ENCODE results near the gene PHOSPHO1.
"Not testable (repeated sequence)": the region's sequence is repeated elsewhere in the genome, so short reads cannot be mapped to it uniquely, and the experiment has no call there.

Gene PHOSPHO1, protein sequence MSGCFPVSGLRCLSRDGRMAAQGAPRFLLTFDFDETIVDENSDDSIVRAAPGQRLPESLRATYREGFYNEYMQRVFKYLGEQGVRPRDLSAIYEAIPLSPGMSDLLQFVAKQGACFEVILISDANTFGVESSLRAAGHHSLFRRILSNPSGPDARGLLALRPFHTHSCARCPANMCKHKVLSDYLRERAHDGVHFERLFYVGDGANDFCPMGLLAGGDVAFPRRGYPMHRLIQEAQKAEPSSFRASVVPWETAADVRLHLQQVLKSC

DNA sequence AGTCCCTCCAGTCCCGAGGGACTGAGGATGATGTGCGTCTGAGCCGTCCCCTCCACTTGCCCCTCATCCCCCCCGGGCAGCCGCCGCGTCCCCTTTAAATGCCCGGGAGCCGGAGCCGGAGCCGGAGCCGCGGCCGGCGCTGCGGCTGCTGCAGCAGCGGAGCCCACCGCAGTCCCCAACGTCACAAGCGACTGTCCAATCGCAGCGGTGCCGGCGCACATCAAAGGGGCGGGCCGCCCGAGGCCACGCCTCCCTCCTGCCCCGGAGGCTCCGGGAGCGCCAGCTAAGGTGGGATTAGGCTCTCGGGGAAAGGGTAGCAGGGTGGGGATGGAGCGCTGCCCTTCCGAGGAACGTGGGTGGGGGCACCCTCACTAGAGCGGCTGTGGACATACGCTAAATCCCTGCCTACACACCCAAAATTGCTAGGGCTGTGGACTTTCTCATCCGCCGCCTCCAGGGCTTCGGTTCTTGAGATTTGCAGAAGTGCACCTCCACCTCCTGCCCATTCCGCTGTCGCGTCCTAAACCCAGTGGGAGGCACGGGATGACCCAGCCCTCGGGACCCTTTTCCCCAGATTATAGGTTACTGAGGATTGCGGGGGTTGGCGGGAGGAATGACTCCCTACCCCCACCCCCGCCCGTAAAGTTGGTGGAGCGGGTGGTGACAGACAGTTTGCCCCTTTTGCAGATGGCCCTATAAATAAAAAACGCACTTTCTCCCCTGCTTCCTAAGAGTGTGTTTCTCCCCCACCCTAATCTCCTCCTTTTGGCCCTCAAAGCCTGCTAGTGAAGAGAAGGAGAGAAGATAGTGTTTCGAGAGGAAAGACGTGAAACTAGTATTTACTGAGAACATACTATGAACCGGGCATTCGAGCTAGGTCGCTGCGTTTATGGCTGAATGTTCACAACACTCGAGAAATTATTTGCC lies at the start of gene PHOSPHO1:
Gene PHOSPHO1, minus strand, starts transcription at position 152 of the 927 bp plus-strand sequence. CDS start 4,096 bp downstream, outside the sequence.
- DNase-seq (ENCODE audit: low read depth), result peak; percentile 55
- H3K4me3 ChIP-seq (ENCODE audit: low read depth, low read length), result peak within 1 kb of the TSS; percentile 69
- TF ChIP-seq, protein P1, sequence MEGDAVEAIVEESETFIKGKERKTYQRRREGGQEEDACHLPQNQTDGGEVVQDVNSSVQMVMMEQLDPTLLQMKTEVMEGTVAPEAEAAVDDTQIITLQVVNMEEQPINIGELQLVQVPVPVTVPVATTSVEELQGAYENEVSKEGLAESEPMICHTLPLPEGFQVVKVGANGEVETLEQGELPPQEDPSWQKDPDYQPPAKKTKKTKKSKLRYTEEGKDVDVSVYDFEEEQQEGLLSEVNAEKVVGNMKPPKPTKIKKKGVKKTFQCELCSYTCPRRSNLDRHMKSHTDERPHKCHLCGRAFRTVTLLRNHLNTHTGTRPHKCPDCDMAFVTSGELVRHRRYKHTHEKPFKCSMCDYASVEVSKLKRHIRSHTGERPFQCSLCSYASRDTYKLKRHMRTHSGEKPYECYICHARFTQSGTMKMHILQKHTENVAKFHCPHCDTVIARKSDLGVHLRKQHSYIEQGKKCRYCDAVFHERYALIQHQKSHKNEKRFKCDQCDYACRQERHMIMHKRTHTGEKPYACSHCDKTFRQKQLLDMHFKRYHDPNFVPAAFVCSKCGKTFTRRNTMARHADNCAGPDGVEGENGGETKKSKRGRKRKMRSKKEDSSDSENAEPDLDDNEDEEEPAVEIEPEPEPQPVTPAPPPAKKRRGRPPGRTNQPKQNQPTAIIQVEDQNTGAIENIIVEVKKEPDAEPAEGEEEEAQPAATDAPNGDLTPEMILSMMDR (IDR thresholded peaks at IDR 0.05; ENCODE audit: low read depth, low read length, missing control alignments), result no peak
- in situ Hi-C loops (cut with HindIII; ENCODE audit: low sequenced_read_pairs), result no loop called here

DNA sequence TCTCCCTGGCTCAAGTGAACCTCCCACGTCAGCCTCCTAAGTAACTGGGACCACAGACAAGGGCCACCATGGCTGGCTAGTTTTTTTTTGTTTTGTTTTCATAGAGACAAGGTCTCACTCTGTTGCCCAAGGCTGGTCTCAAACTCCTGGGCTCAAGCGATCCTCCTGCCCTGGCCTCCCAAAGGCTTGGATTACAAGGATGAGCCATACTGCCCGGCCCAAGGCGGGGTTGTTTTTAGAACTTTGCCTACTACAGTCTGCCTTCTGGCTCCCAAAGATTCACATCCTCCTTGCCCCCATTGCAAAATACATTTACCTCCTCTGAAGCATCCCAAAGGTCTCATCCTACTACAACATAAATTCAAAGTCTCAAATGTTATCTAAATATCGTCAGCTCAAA lies 49.5 kb upstream of the PHOSPHO1 start:
- no peak for DNase-seq (ENCODE audit: low read depth)
- in situ Hi-C loops (cut with HindIII; ENCODE audit: low sequenced_read_pairs), result no loop called here
- TF ChIP-seq, protein P1 (IDR thresholded peaks at IDR 0.05; ENCODE audit: low read depth, low read length, missing control alignments), result no peak
- H3K4me3 ChIP-seq (ENCODE audit: low read depth, low read length), result no peak overlapping the region

DNA sequence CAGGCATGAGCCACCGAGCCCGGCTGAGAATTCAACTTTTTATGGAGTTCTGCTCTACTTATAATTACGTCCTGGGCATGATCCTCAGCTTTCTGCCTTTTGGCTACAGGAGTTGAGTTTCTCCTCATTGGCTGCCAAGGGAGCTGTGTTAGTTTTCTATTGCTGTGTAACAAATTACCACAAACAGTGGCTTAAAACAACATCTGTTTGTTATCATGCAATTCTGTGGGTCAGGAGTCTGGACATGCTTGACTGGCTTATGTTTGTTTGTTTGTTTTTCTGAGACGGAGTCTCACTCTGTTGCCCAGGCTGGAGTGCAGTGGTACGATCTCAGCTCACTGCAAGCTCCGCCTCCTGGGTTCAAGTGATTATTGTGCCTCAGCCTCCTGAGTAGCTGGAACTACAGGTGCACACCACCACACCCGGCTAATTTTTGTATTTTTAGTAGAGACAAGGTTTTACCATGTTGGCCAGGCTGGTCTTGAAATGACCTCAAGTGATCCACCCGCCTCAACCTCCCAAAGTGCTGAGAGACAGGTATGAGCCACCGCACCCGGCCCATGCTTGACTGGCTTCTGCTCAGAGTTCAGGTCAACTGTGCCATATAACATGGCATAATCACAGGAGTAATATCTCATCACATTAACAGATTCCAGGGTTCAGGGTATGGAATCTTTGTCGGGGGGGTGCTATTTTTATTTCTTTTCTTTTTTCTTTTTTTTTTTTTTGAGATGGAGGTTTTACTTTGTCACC lies 48.9 kb upstream of the PHOSPHO1 start:
- in situ Hi-C loops (cut with HindIII; ENCODE audit: low sequenced_read_pairs); DNase-seq (ENCODE audit: low read depth); H3K4me3 ChIP-seq (ENCODE audit: low read depth, low read length): not testable (repeated sequence)

DNA sequence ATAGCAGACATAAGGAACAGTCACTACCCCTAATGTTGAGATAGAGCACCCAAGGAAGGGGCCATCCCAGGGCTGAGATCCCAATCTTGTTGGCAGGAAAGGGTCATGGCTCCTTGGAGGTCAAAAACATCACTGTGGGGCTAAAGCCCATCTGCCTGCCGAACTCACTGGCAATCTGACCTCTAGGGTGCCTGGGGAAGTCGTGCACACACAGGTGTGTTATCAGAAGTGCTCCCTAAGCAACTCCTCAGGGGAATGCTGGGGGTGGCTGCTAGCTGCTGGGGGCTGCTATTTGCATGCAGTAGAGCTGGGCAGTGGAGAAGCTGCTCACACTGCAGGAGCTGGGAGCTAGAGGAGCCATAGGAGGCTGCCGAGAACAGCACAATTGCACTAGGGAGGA lies 47.5 kb upstream of the PHOSPHO1 start:
- in situ Hi-C loops (cut with HindIII; ENCODE audit: low sequenced_read_pairs), result no loop called here
- H3K4me3 ChIP-seq (ENCODE audit: low read depth, low read length), result no peak overlapping the region
- TF ChIP-seq, protein P1 (IDR thresholded peaks at IDR 0.05; ENCODE audit: low read depth, low read length, missing control alignments), result no peak
- no peak for DNase-seq (ENCODE audit: low read depth)

DNA sequence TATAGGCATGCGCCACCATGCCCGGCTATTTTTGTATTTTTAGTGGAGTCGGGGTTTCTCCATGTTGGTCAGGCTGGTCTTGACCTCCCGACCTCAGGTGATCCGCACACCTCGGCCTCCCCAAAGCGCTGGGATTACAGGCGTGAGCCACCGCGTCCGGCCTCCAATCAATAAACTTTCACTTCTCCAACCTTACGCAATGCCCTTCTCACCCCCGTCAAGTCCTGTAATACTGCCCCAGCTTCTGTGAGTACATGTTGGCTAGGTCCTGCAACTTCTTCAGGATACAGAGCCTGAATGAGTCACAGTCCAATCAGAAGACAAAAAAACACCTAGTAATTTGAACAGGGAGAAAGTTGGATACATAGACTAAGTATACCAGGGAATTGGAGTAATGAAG lies 47.1 kb upstream of the PHOSPHO1 start:
- TF ChIP-seq, protein P1 (IDR thresholded peaks at IDR 0.05; ENCODE audit: low read depth, low read length, missing control alignments), result no peak
- no peak overlapping the region for H3K4me3 ChIP-seq (ENCODE audit: low read depth, low read length)
- in situ Hi-C loops (cut with HindIII; ENCODE audit: low sequenced_read_pairs), result no loop called here
- DNase-seq (ENCODE audit: low read depth), result no peak

DNA sequence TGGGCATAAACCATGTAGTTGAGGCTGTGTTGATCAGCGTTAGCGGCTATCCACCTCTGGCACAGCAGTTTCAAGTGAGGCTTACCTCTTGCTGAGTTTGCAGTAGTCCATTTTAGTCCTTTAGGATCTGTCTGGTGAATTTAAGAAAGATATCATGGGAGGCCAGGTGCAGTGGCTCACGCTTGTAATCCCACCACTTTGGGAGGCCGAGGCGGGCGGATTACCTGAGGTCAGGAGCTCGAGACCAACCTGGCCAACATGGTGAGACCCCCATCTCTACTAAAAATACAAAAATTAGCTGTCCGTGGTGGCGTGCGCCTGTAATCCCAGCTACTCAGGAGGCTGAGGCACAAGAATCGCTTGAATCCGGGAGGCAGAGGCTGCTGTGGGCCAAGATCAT lies 45.4 kb upstream of the PHOSPHO1 start:
- in situ Hi-C loops (cut with HindIII; ENCODE audit: low sequenced_read_pairs), result not testable (repeated sequence)

DNA sequence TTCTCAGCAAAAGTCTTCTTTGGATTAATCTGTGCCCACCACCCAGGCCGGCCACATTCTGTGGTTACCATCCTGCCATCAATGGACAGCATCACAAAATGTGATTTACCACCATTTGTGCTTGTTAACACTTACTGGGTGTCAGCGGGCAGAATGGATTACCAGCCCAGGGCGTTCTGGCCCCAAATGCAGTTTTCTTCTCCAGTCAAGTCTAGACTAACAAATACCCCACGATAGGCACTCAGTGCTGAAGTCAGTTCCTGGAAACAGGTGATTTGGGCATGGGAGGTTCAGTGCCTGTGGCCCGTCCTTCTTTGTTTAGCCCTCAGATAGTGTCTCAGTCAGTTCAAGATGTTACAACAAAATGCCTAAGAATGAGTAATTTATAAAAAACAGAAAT lies 38.8 kb upstream of the PHOSPHO1 start:
- no peak for DNase-seq (ENCODE audit: low read depth)
- TF ChIP-seq, protein P1 (IDR thresholded peaks at IDR 0.05; ENCODE audit: low read depth, low read length, missing control alignments), result no peak
- H3K4me3 ChIP-seq (ENCODE audit: low read depth, low read length), result no peak overlapping the region
- in situ Hi-C loops (cut with HindIII; ENCODE audit: low sequenced_read_pairs), result no loop called here

More for the DNA sequence above, 45.4 kb upstream of the PHOSPHO1 start:
- DNase-seq (ENCODE audit: low read depth); H3K4me3 ChIP-seq (ENCODE audit: low read depth, low read length): not testable (repeated sequence)

All from astrocyte of the cerebellum (primary cell).